Activated naive CD8-positive, alpha-beta T cell treated with anti-CD3 and anti-CD28 coated beads, Interleukin-2, amount 50 U/mL, for 16 hours (primary cell): ENCODE results near the gene UNC13D.
"Not testable (repeated sequence)": the region's sequence is repeated elsewhere in the genome, so short reads cannot be mapped to it uniquely, and the experiment has no call there.

Experiments used
- DNase-seq: peaks from one replicate; pipeline ENCODE4 v3.0.0-alpha.2; 2020; ENCODE audit warnings: low read depth, low spot score

The UNC13D gene

DNA sequence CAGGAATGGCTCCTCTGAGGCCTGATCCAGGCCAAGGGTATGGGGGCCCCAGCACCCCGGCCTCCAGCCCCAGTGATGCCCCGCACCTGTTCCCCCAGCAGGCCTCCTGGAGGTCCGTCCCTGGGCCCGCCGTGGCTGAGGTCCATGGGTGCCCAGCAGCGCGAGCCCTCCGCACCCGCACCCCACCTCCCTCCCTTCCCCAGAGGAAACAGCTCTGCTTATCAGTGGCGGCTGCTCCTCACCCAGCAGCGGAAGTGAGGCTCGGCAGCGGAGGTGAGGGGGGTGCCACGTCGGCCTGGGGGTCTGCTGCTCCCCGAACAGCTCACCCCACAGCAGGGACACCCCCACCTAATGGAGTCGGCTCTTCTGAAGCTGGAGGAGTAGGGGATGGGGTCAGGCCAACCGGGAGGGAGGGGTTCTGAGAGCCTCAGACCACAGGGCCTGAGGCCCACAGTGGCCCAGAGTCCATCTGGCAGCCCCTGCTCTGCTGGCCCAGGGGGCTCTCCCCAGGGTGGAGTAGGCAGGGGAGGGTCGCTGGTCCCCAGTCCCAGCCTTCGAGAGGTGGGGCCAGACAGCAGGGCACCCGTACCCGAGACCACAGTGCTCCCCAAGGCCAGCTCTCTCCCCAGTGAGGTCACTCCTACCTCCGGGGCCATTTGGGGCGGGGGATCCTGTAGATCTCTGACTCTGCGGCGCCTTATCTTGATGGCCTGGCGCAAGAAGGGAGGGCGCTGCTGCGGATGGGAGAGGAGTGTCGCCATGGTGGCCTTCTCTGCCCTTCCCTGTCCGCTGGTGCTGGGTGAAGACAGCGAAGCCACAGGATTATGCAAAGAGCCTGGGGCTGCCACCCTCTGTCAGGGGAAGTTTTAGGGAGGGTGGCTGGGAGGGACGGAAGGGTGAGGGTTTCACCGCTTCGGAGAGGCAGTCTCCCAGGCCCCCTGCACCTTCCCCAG lies at the start of gene UNC13D:
UNC13D (minus strand) TSS at position 828 of the 953 bp plus-strand sequence; CDS start at position 761, 67 bp downstream.
- no peak for DNase-seq

- no peak for DNase-seq
Observed at GRCh38 chr17:75893305-75894048, 49.3 kb upstream of the UNC13D start.

GRCh38 chr17:75892556-75893224 lies 48.5 kb upstream of the UNC13D start:
- DNase-seq, result no peak

DNA sequence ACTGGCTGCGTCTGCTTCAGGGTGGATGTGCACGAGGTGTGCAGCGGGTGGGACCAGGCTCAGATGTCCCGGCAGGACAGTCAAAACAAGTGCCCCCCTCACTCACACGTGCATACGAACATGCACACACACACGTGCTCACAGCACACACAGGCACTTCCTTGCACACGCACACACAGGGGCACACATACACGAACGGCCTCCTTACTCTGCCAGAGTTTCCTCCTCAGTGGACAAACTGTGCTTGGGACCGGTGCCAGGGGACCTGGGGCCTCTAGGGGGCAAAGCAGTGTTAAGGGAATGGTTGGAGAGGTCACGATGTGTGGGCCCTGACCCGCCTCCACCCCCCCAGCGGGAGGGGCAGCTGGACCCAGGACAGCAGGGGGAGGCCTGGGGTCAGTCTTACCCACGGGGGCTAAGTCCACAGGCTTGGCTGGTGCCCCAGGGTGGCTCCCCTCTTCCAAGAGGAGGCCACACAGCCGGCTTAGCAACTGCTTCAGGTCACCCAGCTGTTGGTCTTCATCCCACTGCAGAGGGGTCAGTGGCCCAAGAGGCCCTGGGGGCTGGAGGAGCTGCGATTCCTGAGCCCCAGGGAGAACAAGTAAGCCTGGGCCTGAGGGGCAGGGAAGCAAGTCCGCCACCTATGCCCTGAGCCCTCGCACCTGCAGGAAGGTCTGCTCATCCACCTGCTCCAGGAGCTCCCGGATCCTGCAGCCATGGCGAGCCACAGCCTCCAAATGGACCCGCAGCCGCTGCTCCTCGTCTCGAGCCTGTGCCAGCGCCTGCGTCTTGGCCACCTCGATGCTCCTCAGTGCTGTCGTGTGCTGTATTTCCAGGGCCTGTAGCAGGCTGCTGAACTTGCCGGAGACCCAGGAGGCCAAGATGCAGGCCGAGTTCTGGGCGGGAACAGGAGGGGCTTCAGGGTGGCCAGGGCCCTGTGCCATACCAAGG lies 47.7 kb upstream of the UNC13D start:
- DNase-seq, result no peak

DNA sequence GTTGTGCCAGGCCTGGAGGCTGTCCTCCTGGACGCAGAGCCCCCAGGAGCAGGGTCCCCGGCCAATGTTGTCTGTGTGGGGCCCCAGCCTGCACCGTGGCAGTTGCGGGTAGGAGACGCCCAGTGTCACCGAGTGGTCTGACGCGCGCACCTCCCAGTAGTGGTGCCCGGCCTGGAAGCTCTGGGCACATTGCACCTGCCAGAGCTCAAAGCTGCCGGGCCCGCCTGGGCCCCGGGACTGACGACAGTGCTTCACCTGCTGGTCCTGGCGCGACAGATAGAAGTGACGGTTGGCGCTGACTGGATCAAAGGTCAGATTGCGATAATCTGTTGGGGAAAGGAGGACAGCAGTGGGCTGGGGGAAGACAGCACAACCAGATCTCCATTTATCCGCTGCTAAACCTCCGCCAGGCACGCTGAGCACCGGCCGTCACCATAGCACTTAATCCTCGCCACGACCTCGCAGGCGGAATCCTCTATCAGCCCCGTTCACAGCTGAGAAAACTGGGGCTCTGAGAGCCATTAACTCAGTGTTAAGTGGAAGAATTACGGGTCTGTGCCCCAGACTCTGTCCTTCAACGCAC lies 46.9 kb upstream of the UNC13D start:
- DNase-seq, result no peak

- DNase-seq, result no peak
Observed at GRCh38 chr17:75889454-75889853, 45.2 kb upstream of the UNC13D start.

- no peak for DNase-seq
Observed at GRCh38 chr17:75888484-75888883, 44.3 kb upstream of the UNC13D start.

GRCh38 chr17:75885860-75886259 lies 41.7 kb upstream of the UNC13D start:
- not testable (repeated sequence) for DNase-seq

DNA sequence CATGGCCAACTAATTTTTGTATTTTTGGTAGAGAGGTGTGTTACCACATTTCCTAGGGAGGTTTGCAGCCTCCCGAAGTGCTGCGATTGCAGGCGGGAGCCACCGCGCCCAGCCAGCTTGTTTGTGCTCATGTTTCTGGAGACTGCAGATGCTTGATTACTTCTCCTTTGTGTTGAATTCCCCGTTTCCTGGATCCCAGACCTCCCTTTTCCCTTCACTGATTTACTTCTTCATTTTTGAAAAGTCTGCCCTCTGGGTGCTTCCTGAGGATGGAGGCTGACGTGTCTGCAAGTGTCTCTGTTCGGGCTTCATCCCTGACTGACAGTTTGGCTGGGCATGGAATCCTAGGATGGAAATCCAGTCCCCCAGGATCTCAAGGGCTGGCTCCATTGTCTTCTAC lies 41.2 kb upstream of the UNC13D start:
- no peak for DNase-seq

- DNase-seq, result no peak
Observed at GRCh38 chr17:75881678-75882454, 37.7 kb upstream of the UNC13D start.

- DNase-seq, result no peak
Observed at GRCh38 chr17:75880266-75880665, 36.1 kb upstream of the UNC13D start.

DNA sequence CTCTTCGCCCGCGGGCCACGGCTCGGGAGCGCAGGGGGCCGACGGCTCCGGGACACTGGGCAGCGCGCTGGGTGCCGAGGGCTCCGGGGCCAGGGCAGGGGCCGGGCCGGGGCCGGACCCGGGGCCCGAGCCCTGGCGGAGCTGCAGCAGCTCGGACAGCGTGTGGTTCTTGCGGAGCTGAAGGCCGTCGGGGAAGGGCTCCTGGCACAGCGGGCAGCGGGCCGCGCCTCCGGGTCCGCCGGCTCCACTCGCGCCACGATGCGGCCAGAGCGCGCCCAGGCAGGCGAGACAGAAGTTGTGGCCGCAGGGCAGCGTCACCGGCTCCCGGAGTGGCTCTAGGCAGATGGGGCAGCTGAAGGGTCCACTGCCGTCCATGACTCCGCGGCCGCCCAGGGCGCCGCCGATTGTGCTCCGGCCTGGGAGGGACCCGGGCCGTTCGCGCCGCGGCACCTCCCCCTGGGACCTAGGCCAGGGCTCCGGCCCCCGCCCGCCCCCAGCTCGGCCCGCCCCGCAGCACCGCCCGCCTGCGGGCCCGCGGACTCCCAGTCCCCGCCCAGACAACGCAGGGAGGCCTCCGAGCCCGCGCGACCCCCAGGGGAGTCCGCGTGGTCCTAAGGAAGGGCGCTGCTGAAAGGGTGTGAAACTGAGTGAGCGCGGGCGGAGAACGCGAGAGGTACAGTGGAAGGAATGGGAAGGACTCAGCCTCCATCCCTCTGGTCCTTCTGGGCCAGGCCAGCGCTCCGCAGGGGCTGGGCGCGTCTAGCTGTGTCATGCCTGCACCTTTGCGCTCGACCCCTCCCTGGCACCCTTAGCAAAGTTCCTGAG lies 34.2 kb upstream of the UNC13D start, which contains the start of gene TRIM47:
TRIM47 (minus strand) TSS at position 408 of the 825 bp plus-strand sequence; CDS start at position 375, 33 bp downstream.
- no peak for DNase-seq

DNA sequence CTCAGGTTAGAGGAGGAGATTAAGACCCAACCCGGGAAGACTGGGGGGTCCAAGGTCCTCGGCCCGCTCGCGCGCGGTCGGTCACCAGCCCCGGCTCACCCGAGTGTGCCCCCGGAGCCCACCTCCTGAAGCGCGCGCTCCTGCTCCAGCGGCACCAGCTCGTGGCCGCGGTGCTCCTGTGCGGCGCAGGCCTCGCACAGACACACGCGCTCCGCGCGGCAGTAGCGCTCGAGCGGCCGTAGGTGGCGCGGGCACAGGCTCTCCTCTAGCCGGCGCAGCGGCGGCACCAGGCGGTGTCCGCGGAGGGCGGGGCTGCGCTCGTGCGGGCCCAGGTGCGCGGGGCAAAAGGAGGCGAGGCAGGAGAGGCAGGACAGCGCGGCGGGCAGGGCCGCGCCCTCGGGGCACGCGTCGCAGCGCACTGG lies 33.6 kb upstream of the UNC13D start:
- peak; percentile 25 for DNase-seq

DNA sequence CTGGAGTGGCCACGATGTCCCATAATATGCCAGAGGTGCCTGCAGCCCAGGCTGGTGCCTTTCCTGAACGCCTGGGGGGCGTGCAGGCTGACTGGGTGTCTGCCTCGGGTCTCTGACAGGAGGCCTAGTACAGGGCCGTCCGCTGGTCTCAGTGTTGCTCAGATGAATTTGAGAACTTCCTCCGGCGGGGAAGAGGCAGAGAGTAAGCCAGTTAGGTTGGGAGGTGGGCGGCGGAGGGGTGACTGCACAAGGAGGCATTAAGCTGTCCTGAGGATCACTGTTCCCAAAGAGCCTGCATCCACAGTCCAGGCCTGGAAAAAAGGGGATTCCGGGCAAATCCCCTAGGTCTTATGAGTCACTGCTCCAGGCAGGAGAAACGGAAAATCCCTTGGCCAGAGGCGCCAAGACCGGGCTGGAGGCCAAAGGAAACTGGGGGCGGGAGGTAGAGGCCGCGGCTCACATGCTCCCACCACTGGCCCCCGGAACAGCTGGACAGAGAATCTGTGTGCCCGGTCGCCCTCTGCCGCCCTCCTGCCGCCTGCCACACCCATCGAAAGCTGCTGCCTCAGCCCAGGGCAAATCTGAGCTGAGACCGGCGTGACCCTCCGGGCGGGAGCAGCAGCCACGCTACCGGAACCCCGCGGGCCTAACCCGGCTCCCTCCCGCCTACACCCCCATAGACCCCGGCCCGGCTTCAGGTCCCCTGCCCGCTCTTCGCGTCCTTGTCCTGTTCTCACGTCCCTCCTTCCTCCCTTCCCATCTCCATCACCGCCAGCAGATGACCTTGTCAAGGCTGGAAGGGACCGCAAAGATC lies 32.9 kb upstream of the UNC13D start:
- DNase-seq, result no peak

GRCh38 chr17:75876190-75876937 lies 32.2 kb upstream of the UNC13D start:
- peak; percentile 19 for DNase-seq

GRCh38 chr17:75875940-75876189 lies 31.7 kb upstream of the UNC13D start:
- no peak for DNase-seq

GRCh38 chr17:75875182-75875939 lies 31.2 kb upstream of the UNC13D start:
- DNase-seq, result no peak
